GM12875 (cell line): ENCODE results near the gene PDIA4.

Source experiments
- H3K4me3 ChIP-seq: one replicate; pipeline ENCODE4 v1.5.1; 2011; ENCODE audit warnings: low read depth, low read length, control low read depth
- TF ChIP-seq, protein P1 (sequence below): IDR thresholded peaks from 2 replicates; pipeline ENCODE4 v1.5.1; 2011; ENCODE audit warnings: low read depth, mild to moderate bottlenecking, control low read depth, inconsistent platforms, low read length, moderate library complexity, borderline replicate concordance; ENCODE audit not compliant: insufficient read depth

The PDIA4 gene

DNA sequence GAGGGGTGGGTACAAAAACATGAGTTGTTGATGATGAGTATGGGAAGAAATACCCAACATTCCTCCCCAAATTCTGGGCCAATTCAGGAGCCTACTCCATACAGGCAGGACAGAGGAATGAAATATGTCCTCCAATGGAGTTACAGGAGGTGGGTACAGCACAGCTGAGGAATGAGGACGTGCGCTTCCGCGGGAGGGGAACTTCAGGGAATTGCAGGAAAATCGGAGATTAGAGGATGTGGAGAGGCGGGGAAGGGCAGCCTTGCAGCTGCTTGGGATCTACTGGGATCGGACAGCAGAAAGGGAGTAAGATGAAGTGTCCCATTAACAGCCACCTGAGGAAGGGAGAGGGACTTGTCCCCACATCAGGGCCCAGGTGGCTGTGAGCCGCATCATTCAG is 50.2 kb downstream of the PDIA4 start:
- TF ChIP-seq, protein P1, sequence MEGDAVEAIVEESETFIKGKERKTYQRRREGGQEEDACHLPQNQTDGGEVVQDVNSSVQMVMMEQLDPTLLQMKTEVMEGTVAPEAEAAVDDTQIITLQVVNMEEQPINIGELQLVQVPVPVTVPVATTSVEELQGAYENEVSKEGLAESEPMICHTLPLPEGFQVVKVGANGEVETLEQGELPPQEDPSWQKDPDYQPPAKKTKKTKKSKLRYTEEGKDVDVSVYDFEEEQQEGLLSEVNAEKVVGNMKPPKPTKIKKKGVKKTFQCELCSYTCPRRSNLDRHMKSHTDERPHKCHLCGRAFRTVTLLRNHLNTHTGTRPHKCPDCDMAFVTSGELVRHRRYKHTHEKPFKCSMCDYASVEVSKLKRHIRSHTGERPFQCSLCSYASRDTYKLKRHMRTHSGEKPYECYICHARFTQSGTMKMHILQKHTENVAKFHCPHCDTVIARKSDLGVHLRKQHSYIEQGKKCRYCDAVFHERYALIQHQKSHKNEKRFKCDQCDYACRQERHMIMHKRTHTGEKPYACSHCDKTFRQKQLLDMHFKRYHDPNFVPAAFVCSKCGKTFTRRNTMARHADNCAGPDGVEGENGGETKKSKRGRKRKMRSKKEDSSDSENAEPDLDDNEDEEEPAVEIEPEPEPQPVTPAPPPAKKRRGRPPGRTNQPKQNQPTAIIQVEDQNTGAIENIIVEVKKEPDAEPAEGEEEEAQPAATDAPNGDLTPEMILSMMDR: no peak
- no peak overlapping the region for H3K4me3 ChIP-seq

DNA sequence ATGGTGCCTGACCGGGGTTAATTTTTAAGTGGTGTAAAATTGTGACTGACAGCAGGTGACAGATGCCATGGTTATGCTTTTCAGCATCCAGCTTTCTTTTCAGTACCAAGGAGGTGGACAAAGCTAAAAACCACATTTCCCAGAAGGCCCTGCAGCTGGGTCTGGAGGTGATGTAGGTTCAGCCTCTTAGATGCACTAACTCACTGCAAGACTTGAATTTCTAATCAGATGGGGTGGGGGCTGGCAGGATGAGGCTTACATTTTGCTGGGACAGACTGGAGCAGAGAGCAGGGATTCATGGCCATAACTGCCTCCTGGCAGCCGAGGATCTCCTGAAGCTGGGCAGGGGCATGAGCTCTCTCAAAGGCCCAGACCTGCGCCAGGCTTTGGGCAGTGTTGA is 52.4 kb downstream of the PDIA4 start:
- no peak overlapping the region for H3K4me3 ChIP-seq
- TF ChIP-seq, protein P1: no peak

DNA sequence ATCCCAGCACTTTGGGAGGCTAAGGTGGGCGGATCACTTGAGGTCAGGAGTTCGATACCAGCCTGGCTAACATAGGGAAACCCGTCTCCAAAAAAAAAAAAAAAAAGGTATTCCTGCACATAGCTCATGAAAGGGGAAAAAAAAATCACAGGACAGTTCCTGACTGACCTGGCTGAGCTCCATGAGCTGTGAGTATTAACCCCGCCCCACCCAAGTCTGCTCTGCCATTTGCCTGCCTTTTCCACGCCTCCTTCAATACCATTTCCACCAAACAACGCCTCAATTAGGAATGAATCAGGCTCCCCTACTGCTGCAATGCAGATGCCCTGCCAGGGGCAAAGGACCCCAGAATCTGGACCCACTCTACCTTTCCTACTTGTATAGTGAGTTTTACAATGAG is 55.0 kb downstream of the PDIA4 start:
- no peak overlapping the region for H3K4me3 ChIP-seq
- TF ChIP-seq, protein P1: no peak

DNA sequence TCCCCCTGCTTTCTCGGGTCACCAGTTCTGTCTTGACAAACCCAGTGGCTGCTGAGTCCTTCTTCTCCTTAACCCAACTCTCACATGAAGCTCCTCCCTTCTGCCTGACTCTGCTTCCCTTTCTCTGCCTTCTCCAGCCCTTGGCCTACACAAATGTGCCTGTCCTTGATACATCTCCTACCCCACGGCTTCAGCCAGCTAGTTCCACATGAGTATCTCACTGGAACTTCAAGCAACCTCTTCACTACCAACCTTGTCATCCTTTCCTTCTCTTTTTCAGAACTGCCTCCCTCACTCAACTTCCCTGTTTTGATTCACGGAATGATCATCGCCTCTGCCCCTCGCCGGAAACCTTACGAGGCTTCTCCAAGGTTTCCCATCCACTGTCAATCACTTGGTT is 55.9 kb downstream of the PDIA4 start:
- TF ChIP-seq, protein P1: no peak

DNA sequence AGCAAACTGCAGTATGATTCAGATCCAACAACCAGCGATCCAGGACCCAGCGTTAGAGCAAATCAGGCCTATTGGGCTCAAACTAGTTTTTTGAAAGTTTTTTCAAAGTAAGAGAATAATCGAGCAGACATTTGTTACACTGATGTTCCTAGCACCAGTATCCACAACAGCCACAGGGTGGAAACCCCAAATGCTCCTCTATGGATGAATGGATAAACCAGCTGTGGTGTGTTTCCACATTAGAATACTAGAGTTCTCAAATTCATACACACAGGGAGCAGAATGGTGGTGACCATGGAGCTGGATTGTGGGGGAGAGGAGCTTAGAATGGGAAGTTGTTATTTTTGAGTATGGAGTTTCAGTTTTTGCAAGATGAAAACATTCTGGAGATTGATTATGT is 60.7 kb downstream of the PDIA4 start:
- no peak overlapping the region for H3K4me3 ChIP-seq
- TF ChIP-seq, protein P1: no peak

More for the DNA sequence above, 55.9 kb downstream of the PDIA4 start:
- H3K4me3 ChIP-seq: no peak overlapping the region

DNA sequence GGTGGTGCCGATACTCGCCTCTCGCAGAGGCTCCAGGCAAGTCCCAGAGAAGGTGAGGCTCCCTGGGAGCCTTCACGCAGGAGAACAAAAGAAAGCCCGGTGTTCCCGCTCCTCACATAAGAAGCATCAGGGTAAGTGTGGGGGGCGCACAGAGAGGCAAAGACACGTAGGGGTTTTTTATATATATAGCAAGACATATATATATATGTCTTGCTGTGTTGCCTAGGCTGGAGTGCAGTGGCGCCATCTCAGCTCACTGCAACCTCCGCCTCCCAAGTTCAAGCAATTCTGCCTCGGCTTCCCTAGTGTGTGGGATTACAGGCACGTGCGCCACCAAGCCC is 61.3 kb downstream of the PDIA4 start:
- TF ChIP-seq, protein P1: no peak
- H3K4me3 ChIP-seq: no peak overlapping the region

DNA sequence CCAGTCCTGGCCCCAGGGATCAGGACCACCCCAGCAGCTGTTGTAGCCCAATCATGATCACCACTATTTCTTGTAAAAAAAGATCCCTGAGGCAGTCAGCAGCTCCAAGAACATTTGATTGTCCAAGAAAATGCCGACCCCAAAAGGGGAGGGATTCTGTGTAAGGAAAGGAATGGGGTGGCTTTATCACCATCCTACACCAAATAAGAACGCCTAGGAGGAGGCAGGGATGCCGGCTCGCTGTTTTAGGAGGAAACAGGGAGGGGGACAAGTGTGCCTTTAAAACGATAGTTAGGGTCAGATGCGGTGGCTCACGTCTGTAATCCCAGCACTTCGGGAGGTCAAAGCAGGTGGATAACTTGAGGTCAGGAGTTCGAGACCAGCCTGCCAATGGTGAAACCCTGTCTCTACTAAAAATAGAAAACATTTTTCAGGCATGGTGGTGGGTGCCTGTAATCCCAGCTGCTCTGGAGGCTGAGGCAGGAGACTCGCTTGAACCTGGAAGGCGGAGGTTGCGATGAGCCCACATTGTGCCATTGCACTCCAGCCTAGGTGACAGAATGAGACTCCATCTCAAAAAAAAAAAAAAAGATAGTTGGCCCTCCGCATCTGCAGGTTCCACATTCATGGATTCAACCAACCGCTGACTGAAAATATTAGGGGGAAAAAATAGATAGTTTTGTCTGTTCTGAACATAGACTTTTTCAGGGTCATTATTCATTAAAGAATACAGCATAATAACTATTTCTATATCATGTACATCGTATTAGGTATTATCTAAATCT is 63.6 kb downstream of the PDIA4 start:
- TF ChIP-seq, protein P1: no peak
- no peak overlapping the region for H3K4me3 ChIP-seq
